Neural cell (in vitro differentiated cells): ENCODE results near the gene KRTAP4-11. TPM values are rescaled to one million over a fixed set of nuclear protein-coding genes. Genes with fewer than 3 reads are reported as not detected.
"Not testable (repeated sequence)": the region's sequence is repeated elsewhere in the genome, so short reads cannot be mapped to it uniquely, and the experiment has no call there.

Experiments
- H2AFZ ChIP-seq: fragments of 200-600, 300-800 bp; sonication (generic), shearing (Covaris generic); 2 replicates; pipeline ENCODE4 v1.6.0; 2014; ENCODE audit warnings: low read depth, mild to moderate bottlenecking, antibody characterized with exemption, low read length, moderate library complexity
- H3F3A ChIP-seq: fragments of 200-600 bp; shearing (Covaris generic); 2 replicates; pipeline ENCODE4 v1.6.1; 2016; ENCODE audit warnings: mild to moderate bottlenecking, moderate library complexity, mixed read lengths, antibody characterized with exemption, low read length; ENCODE audit not compliant: insufficient read depth, poor library complexity, severe bottlenecking
- H3K27ac ChIP-seq: fragments of 200-600, 300-800 bp; sonication (generic), shearing (Covaris generic); 2 replicates; pipeline ENCODE4 v1.5.1; 2014; ENCODE audit warnings: mild to moderate bottlenecking, low read length, moderate library complexity
- H3K27me3 ChIP-seq: fragments of 300-800, 200-600 bp; sonication (generic), shearing (Covaris generic); 2 replicates; pipeline ENCODE4 v1.6.0; 2014; ENCODE audit warnings: mild to moderate bottlenecking, low read depth, low read length, moderate library complexity; ENCODE audit not compliant: insufficient read depth
- H3K36me3 ChIP-seq: fragments of 300-800, 200-600 bp; sonication (generic), shearing (Covaris generic); 2 replicates; pipeline ENCODE4 v1.5.1; 2014; ENCODE audit warnings: mild to moderate bottlenecking, antibody characterized with exemption, low read length, moderate library complexity; ENCODE audit not compliant: insufficient read depth
- H3K4me2 ChIP-seq: fragments of 300-800, 200-600 bp; sonication (generic), shearing (Covaris generic); 2 replicates; pipeline ENCODE4 v1.6.0; 2014; ENCODE audit warnings: mild to moderate bottlenecking, low read length
- H3K4me3 ChIP-seq: fragments of 300-800, 200-600 bp; sonication (generic), shearing (Covaris generic); 2 replicates; pipeline ENCODE4 v1.5.1; 2014; ENCODE audit warnings: mild to moderate bottlenecking, low read length, moderate library complexity
- H3K79me2 ChIP-seq: fragments of 200-600 bp; shearing (Covaris generic); replicated peaks from 2 replicates; pipeline ENCODE4 v1.6.0; 2014; ENCODE audit warnings: mild to moderate bottlenecking, low read length, moderate library complexity; ENCODE audit not compliant: insufficient read depth
- H3K9ac ChIP-seq: fragments of 300-800, 200-600 bp; sonication (generic), shearing (Covaris generic); 2 replicates; pipeline ENCODE4 v1.6.1; 2016; ENCODE audit warnings: mild to moderate bottlenecking, low read length, mixed read lengths
- H3K9me2 ChIP-seq: fragments of 200-600 bp; shearing (Covaris generic); 2 replicates; pipeline ENCODE4 v1.6.1; 2016; ENCODE audit warnings: mild to moderate bottlenecking, low read length, mixed read lengths; ENCODE audit not compliant: insufficient read depth
- H3K9me3 ChIP-seq: fragments of 200-600, 300-800 bp; sonication (generic), shearing (Covaris generic); 2 replicates; pipeline ENCODE4 v1.6.1; 2016; ENCODE audit warnings: mild to moderate bottlenecking, mixed run types, low read length, moderate library complexity, mixed read lengths
- H4K20me1 ChIP-seq: fragments of 200-600 bp; shearing (Covaris generic); 2 replicates; pipeline ENCODE4 v1.6.1; 2016; ENCODE audit warnings: mild to moderate bottlenecking, mixed run types; ENCODE audit not compliant: insufficient read depth
- CTCF ChIP-seq: fragments of 450-650 bp; IDR thresholded peaks from 2 replicates; pipeline ENCODE4 v1.5.1; 2014; ENCODE audit warnings: antibody characterized with exemption, mild to moderate bottlenecking, moderate library complexity; ENCODE audit not compliant: poor library complexity, severe bottlenecking
- EP300 ChIP-seq: fragments of 450-650 bp; conservative IDR thresholded peaks from 2 replicates; pipeline ENCODE4 v1.6.1; 2014; ENCODE audit warnings: antibody characterized with exemption, mild to moderate bottlenecking, moderate library complexity; ENCODE audit not compliant: poor library complexity, severe bottlenecking
- EZH2 ChIP-seq: fragments of 200-600, 300-800 bp; shearing (Covaris generic), sonication (generic); IDR thresholded peaks from 2 replicates; pipeline ENCODE4 v1.6.1; 2014; ENCODE audit warnings: antibody characterized with exemption, low read length, borderline replicate concordance, mild to moderate bottlenecking; ENCODE audit not compliant: insufficient read depth, poor library complexity, severe bottlenecking
- MXI1 ChIP-seq: fragments of 450-650 bp; conservative IDR thresholded peaks from 2 replicates; pipeline ENCODE4 v1.6.1; 2014; ENCODE audit warnings: antibody characterized with exemption, mild to moderate bottlenecking; ENCODE audit not compliant: poor library complexity, severe bottlenecking
- POLR2AphosphoS5 ChIP-seq: IDR thresholded peaks from 2 replicates; pipeline ENCODE4 v1.6.1; 2012
- RAD21 ChIP-seq: fragments of 450-650 bp; conservative IDR thresholded peaks from 2 replicates; pipeline ENCODE4 v1.6.1; 2014; ENCODE audit warnings: antibody characterized with exemption, mild to moderate bottlenecking, moderate library complexity
- REST ChIP-seq: IDR thresholded peaks from 2 replicates; pipeline ENCODE4 v1.6.1; 2012; ENCODE audit warnings: borderline replicate concordance
- SMC3 ChIP-seq: fragments of 450-650 bp; conservative IDR thresholded peaks from 2 replicates; pipeline ENCODE4 v1.6.1; 2014; ENCODE audit warnings: antibody characterized with exemption, mild to moderate bottlenecking, moderate library complexity; ENCODE audit not compliant: poor library complexity
- TAF1 ChIP-seq: IDR thresholded peaks from 2 replicates; pipeline ENCODE4 v1.6.1; 2012; ENCODE audit warnings: low read depth
- polyA plus RNA-seq: library from polyadenylated mRNA; depleted of rRNA; stranded (reverse); fragments of >200 nt; gene quantifications from 2 replicates; pipeline ENCODE4 v1.2.3, GENCODE V29; 2014

KRTAP4-11 gene
- polyA plus RNA-seq, 1 donor from 2014 or later, result not detected

GRCh38 chr17:41111151-41111885 is 6.9 kb downstream of the KRTAP4-11 start:
- Histone ChIP-seq H3K4me2 (no peak overlapping the region), H3K9me2 (no peaks in the 10 kb centered on the region), H3K79me2 (no peaks in the 10 kb centered on the region), H2AFZ (no peak overlapping the region), H3K4me3 (no peak overlapping the region), H3K9me3 (no peaks in the 10 kb centered on the region), H3F3A (no peaks in the 10 kb centered on the region), H3K36me3 (no peaks in the 10 kb centered on the region), H3K27me3 (no peaks in the 10 kb centered on the region), H3K9ac (no peak overlapping the region), H4K20me1 (no peaks in the 10 kb centered on the region), H3K27ac (no peak overlapping the region)
- no peak for TF ChIP-seq EZH2
- TF ChIP-seq RAD21, result no peak
- TF ChIP-seq MXI1, result no peak
- no peak for TF ChIP-seq SMC3
- TF ChIP-seq TAF1, result no peak
- TF ChIP-seq CTCF, result no peak
- no peak for TF ChIP-seq POLR2AphosphoS5
- TF ChIP-seq REST, result no peak
- no peak for TF ChIP-seq EP300

- H3K79me2 ChIP-seq, H3K36me3 ChIP-seq, H3K9me2 ChIP-seq, H4K20me1 ChIP-seq, H2AFZ ChIP-seq, H3F3A ChIP-seq, H3K27ac ChIP-seq, H3K4me2 ChIP-seq, H3K27me3 ChIP-seq, H3K4me3 ChIP-seq, H3K9me3 ChIP-seq, H3K9ac ChIP-seq: not testable (repeated sequence)
These were observed 9.3 kb downstream of the KRTAP4-11 start for GRCh38 chr17:41108728-41109386.
